ENCODE results near the gene ADGRA1.

The ADGRA1 gene

DNA sequence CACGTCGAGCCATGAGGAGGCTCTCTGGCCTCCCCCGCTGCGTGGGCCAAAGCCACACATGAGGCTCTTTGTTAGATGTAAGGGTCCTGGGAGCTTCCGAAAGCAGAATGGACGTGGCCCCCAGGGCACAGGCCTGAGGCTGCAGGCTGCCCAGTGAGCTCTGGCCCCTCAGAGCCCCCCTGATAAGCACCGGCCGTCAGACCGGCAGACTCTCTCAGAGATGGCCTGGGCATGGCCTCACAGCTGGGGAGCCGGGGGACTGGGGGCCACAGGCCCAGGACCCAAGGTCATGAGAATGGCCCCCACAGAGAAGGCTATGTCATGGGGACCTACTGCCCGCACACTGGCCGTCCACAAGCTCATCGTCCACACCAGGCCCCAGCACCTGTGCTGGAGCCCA, 31.7 kb upstream of the ADGRA1 start:
- no peak for DNase-seq (ENCODE audit: low spot score)

DNA sequence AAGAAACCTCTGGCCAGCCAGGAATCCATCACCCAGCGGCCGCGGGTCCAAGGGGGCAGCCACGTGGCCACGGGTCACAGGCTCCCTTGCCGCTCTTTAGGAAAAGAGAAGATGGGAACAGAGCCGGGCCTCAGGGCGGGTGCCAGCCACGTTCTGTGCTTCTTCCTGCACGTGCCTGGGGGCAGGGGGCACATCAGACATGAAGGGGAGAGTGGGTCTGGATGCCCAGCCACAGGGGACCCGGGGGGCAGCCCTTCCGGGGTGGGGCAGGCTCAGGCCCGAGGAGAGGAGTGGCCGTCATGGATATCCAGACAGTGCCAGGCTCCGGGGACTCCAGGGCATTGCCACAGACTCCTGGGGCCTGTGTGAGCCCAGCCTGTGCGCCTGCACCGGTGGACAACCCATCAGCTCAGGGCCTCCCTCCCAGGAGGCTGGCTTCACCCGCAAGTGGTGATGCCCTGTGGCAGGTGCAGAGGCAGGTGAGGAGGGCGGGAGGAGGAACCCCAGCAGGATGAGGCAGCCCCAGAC, 31.0 kb upstream of the ADGRA1 start:
- DNase-seq (ENCODE audit: low spot score): no peak

- no peak for DNase-seq (ENCODE audit: low spot score)
Observed at GRCh38 chr10:133058331-133059092, 29.2 kb upstream of the ADGRA1 start.

DNA sequence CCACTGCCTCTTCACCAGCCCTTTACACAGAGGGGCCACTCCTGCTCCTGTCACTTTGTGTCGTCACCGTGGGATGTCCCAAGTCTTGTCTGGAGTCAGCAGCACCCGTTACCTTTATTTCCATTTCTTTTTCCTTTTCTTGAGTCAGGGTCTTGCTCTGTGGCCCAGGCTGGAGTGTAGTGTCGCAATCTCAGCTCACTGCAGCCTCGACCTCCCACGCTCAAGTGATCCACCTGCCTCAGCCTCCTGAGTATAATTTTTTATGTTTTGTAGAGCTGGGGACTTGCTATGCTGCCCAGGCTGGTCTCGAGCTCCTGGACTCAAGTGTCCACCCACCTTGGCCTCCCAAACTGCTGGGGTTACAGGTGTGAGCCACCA, 28.6 kb upstream of the ADGRA1 start:
- DNase-seq (ENCODE audit: low spot score): no peak

GRCh38 chr10:133059571-133059970, 28.2 kb upstream of the ADGRA1 start:
- no peak for DNase-seq (ENCODE audit: low spot score)

GRCh38 chr10:133060022-133060421, 27.7 kb upstream of the ADGRA1 start:
- DNase-seq (ENCODE audit: low spot score): no peak

DNA sequence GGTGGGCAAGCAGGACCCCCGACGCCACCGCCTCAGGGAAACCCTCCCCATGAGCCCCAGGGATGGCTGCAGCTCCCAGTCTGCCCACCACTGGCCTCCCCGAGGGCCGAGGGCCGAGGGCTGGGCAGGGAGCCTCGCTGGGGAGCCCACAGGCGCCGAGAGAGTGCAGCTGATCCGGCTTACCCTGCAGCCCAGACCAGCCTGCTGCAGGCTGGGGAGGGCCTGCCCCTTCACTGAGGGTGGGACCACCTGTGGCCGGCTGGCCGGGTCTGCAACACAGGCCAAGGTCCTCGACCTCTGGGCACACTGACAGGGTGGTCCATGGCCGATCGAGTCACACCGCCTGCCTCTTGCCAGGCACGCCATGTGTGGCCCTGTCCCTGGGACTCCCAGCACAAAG, 27.3 kb upstream of the ADGRA1 start:
- DNase-seq (ENCODE audit: low spot score): no peak

- no peak for DNase-seq (ENCODE audit: low spot score)
Observed at GRCh38 chr10:133060881-133061280, 26.8 kb upstream of the ADGRA1 start.

- no peak for DNase-seq (ENCODE audit: low spot score)
Observed at GRCh38 chr10:133061296-133062038, 26.3 kb upstream of the ADGRA1 start.

DNA sequence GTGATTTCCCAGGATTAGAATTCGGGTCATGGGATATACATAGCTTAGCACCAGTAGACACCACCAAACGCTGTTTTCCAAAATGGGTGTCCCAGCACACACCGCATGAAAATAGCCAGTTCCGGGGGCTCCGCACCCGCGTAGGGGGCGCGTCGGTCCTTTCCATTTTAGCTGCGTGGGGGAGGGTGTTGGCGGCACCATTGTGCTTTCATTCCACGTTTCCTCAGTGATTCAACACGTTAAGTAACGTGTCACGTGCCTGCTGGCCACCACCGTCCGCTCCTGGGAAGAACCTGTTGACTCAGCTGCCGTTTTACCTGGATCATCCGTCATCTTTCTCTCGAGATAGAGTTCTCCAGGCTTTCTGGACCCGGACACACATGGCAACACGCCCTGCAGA, 25.6 kb upstream of the ADGRA1 start:
- DNase-seq (ENCODE audit: low spot score): no peak

DNA sequence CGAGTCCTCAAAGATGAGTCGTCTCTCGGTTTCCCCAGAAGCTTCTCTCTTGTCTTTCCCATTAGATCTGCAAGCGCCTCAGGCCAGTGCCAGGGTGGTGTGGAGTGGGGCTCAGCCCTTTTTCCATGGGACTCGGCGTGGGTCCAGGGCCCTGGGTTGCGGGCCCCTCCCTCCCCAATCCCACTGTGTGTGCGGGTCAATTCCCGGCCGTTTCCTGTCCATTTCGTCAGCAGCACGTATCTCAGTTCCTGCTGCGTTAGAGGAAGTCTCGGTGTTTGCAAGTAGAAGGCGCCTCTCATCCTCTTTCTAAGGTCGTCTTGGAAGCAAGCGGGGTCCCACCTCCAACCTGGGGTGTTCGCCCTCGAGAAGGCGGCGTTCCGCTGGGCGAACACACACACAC, 25.1 kb upstream of the ADGRA1 start:
- DNase-seq (ENCODE audit: low spot score): no peak

GRCh38 chr10:133067149-133068105, 20.3 kb upstream of the ADGRA1 start:
- DNase-seq (ENCODE audit: low spot score): no peak

GRCh38 chr10:133068111-133069032, 19.4 kb upstream of the ADGRA1 start:
- no peak for DNase-seq (ENCODE audit: low spot score)

DNA sequence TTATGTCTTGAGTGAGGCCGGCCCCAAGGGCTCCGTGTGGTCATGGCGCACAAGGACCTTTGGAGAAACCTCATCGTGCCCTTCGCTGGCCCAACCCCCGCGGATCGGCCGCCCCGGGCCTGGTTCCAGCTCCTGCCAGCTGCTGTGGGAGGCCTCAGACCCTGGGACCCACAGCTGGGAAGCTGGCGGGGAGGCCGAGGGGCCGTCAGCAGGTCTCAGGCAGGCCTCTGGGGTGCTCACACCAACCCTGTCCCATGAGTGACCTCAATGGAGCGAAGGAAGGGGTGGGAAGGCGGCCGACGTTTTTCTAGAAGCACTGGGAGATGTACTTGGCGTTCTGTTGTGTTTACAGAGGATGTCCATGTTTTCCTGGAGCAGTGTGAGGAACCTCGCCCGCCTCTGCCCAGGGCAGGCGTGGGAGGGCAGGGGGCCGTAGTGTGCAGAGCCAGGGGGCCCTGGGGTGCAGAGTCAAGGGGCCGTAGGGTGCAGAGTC, 18.6 kb upstream of the ADGRA1 start:
- no peak for DNase-seq (ENCODE audit: low spot score)

- DNase-seq (ENCODE audit: low spot score): no peak
Observed at GRCh38 chr10:133070405-133070804, 17.3 kb upstream of the ADGRA1 start.

DNA sequence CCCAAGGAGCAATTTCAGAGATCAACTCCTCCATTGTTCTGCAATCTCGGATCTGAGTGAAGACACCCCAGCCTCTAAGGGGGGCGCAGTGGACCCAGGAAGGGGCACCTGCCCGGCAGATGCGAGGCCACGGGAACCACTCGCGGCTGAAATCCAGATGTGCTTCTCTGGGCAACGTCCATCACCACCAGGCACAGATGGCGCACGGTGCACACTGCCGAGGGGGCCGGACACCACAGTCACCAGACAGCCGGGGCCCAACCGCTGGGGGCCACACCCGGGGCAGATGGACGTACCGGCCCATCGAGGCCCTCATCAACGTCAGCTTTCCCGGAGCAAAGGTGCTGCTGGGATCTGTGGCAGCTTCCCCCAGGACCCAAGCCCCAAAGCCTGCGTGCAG, 16.9 kb upstream of the ADGRA1 start:
- DNase-seq (ENCODE audit: low spot score): no peak

- no peak for DNase-seq (ENCODE audit: low spot score)
Observed at GRCh38 chr10:133071733-133072132, 16.0 kb upstream of the ADGRA1 start.

DNA sequence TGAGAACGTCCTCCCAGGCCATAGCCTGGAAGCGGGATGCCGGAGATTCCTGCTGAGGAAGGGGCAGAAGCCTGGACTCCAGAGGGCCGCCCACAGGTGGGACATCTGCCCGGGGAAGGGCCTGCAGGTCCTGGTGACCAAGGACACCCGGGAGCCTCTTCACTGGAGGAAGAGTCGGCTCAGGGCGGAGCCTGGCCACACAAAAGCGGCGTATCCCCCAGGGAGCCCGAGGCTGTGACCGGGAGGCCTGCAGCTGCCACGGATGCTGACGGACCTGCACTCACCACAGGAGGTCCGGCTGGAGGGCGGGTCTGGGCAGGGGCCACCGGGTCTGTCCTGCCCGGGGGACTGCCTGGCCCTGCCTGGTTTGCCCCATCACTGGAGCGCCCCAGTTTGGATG, 15.5 kb upstream of the ADGRA1 start:
- no peak for DNase-seq (ENCODE audit: low spot score)

DNA sequence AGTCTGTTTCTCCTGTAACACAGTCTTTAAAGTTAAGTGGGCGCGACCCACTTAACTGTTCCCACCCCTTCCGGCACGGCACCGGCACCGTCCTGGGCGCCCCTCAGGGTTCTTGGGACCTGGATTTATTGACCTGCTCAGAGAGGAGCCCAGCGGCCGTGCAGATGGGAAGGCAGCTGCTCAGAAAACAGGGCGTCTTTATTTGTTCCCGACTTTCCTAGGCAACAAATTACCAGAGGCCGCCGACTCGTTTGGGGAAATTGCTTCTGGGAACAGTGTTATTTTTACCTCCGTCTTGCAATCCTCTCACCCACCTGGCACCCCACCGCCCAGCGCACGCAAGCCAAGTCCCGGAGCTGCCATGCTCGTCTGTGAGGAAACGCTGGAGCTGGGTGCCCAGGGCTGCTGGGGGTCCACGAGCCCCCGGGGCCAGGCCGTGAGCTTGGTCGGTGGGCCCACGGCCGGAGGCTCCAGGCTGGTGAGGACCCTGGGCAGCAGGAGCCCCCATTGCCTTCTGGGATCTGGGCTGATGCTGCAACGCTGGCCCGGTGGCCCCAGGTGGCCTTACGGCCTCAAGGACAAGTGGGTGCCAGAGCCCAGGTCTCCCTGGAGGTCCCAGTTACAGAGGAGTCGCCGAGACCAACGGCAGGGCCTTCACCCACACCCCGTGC, 14.9 kb upstream of the ADGRA1 start:
- no peak for DNase-seq (ENCODE audit: low spot score)

DNA sequence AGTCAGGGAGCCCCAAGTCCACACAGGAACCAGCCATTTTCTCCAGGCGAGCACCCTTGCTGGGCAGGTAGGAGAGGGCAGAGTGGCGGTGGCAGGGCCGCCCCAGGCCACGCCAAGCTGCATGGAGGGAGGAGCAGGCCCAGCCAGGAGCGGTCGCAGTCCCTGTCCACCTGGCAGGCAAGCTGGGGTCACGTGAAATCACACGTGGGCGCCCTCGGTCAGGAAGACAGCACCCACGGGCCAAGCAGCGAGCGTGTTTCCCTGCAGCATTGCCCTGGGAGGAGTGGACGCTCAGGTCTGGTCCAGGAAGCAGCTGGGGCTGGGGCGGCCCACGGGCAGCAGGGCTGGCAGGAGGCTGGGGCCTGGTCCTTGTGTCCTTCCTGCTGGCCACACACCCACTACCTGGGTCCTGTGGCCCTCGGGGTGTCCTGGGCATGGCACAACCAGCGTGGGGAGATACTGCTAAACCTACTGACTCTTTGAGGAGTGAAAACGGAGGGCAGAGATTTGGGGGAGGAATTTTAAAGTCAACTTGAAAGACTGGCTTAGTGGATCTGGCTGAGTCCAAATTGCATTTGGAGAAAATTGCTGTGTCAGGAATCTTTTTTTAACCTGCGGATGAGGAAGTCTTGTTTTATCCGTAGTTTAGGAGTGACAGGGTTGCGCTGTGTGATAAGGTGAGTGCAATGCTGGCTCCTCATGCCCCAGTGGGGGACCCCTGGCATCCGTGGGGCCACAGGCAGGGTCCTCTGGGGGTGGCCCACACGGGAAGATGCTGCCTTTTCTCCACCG, 12.2 kb upstream of the ADGRA1 start:
- no peak for DNase-seq (ENCODE audit: low spot score)
